Epithelial cell of esophagus (primary cell): ENCODE results near the gene STYK1.
A peak's percentile ranks its signal among the peaks of the same experiment; 100 is the strongest.
"Not testable (repeated sequence)": the region's sequence is repeated elsewhere in the genome, so short reads cannot be mapped to it uniquely, and the experiment has no call there.

ENCODE experiments used
- DNase-seq: peaks from one replicate; pipeline ENCODE4 v3.0.0; 2010; ENCODE audit warnings: low read depth
- H3K4me3 ChIP-seq: 2 replicates; pipeline ENCODE4 v1.5.1; 2011; ENCODE audit warnings: mild to moderate bottlenecking, low read length, control low read depth
- CTCF ChIP-seq: IDR thresholded peaks from 2 replicates; pipeline ENCODE4 v1.5.1; 2011; ENCODE audit warnings: low read depth, mild to moderate bottlenecking, low read length, control low read depth, inconsistent platforms; ENCODE audit not compliant: insufficient read depth; ENCODE audit errors: missing control alignments

Gene STYK1

GRCh38 chr12:10613349-10614055 is 60.4 kb downstream of the STYK1 start, which contains the start of gene MAGOHB:
Gene MAGOHB (minus strand): TSS chr12:10613609. CDS start chr12:10613532, 77 bp downstream.
- TF ChIP-seq CTCF: no peak
- H3K4me3 ChIP-seq: peak within 1 kb of the TSS; percentile 67
- peak; percentile 97 for DNase-seq

GRCh38 chr12:10612984-10613348 is 60.9 kb downstream of the STYK1 start:
- H3K4me3 ChIP-seq: peak overlapping the region; percentile 67
- no peak for DNase-seq
- no peak for TF ChIP-seq CTCF

- H3K4me3 ChIP-seq: peak overlapping the region; percentile 67
- DNase-seq: peak; percentile 13
- TF ChIP-seq CTCF: no peak
These were observed 61.7 kb downstream of the STYK1 start for GRCh38 chr12:10612110-10612509.

- DNase-seq: not testable (repeated sequence)
These were observed 62.6 kb downstream of the STYK1 start for GRCh38 chr12:10611258-10611657.

GRCh38 chr12:10610188-10610587 is 63.7 kb downstream of the STYK1 start:
- no peak for TF ChIP-seq CTCF
- H3K4me3 ChIP-seq: no peak overlapping the region
- no peak for DNase-seq

More at GRCh38 chr12:10611258-10611657, 62.6 kb downstream of the STYK1 start:
- not testable (repeated sequence) for H3K4me3 ChIP-seq

- peak; percentile 47 for TF ChIP-seq CTCF
- peak; percentile 30 for DNase-seq
These were observed 65.9 kb downstream of the STYK1 start for GRCh38 chr12:10607885-10608458.

GRCh38 chr12:10601860-10602259 is 72.0 kb downstream of the STYK1 start:
- no peak for DNase-seq
- TF ChIP-seq CTCF: no peak
- H3K4me3 ChIP-seq: no peak overlapping the region

More at GRCh38 chr12:10607885-10608458, 65.9 kb downstream of the STYK1 start:
- no peak overlapping the region for H3K4me3 ChIP-seq
